Kasumi-1 (cell line): ENCODE data around the gene MYOM3.

Source experiments
- DNase-seq, 2 experiments: peaks; one replicate each; lab custom pipeline; 2025; lab: John Stamatoyannopoulos, UW

MYOM3 gene

DNA sequence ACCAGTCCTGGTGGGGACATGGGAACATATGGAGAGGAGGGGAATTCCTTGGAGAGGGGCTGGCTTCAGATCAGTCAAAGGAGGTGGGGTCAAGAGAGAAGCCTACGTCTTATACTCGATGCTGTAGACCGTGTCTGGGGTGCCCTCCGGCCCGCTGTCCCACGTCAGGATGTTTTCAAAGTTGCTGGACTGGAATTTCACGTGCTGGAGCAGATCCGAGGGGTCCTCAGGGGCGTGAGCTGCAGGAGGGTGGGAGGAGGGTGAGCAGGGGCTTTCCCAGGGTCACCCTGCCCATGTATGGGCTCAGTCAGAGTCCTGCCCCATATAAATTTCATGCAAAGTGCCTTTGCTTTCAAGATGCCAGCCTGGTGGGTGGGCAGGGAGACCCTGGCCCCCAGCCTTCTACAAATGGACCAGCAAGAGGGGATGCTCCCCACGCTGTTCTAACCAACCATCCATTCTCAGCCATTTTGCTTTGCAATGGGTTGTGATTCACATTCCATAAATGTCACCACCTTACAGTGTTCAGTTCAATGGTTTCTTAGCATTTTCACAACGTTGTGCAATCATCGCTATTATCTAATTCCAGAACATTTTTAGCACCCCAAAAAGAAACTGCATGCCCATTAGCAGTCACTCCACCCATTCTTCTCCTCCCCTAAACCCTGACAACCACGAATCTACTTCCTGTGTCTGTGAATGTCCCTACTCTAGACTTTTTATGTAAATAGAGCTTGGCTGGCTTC lies 26.7 kb upstream of the MYOM3 start:
- no peak for DNase-seq

- DNase-seq: no peak
Measured at GRCh38 chr1:24136956-24137539, 25.1 kb upstream of the MYOM3 start.

DNA sequence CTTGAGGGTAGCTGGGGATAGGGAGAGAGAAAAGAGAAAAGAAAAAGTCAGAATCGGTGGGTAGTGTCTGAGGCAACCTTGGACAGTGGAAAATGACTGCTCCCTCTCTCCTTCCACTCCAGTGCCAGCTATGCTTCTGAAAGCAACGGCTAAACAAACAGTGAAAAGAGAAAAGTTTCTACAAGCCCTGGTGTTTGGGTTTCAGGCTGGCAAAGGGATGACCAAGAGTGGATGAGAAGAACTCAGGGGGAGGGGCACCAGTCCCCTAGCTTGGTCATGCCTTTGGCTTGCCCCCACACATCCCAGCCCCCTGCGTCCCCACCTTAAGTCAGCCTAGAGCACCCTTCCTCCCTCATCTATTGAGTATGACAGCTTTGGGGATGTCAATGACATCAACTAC lies 22.4 kb upstream of the MYOM3 start:
- no peak for DNase-seq

DNA sequence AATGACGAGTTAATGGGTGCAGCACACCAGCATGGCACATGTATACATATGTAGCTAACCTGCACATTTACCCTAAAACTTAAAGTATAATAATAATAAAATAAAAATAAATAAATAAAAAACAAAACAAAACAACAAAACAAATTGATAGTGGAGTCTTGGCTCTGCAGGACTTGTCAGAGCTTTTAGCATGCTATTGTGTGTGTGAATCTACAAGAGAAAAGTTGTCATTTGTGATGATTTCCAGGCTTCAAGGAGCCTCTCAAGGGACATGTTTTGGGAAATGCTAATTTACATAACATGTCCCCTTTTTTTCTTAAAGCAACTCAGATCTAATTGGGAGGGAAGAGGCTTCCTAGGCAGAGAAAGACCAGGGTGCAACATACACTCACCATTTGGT lies 21.9 kb upstream of the MYOM3 start:
- DNase-seq: no peak

GRCh38 chr1:24130385-24130784 lies 18.4 kb upstream of the MYOM3 start:
- no peak for DNase-seq

- no peak for DNase-seq
Measured at GRCh38 chr1:24127801-24128363, 15.9 kb upstream of the MYOM3 start.

GRCh38 chr1:24127134-24127800 lies 15.3 kb upstream of the MYOM3 start:
- DNase-seq: no peak

GRCh38 chr1:24126672-24127023 lies 14.7 kb upstream of the MYOM3 start:
- no peak for DNase-seq

DNA sequence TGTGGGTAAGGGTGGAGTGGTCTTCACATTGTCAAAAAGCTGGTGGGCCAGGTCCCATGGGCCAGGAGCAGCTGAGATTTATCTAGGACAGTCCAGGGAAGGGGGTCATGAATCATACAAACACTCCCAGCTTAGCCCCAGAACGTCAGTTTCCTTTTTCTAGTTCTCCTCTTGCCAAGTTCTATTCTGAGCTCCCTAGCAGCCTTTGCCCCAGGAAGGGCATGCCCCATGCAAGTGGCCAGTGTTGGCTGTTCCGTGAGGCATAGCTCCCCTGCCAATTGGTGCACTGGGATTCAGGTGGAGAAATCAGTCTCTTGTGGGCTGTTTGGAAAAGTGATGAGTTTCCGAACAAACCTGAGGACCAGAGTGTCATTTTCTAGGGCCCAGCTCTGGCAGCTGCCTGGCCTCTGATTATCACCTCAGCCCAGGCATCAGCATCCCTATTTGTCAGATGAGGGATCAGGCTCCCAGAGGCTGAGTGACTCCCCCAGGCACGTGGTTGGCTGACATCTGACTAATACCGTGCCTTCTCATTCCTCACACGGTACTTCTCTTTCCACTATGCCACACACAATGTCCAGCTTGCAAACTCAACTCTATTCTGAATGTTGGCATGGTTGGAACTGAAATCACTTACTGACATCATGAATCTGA lies 14.2 kb upstream of the MYOM3 start:
- no peak for DNase-seq

DNA sequence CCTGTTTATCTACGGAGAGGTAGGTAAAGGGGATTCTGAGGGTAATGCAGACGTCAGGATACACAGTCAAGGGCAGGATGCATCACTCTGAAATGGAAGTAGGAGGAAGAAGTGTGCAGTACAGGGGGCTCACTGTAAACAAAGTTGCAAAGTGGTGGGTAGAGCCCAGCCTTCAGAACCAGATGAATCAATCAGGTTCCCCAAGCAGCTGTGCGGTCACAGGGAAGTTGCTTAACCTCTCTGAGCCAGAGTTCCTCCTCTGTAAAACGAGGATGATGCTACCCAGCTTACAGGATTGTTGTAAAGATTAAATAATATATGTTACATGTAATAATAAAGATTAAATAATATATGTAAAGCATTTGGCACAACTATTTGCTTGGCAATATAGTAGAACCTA lies 13.5 kb upstream of the MYOM3 start:
- no peak for DNase-seq

GRCh38 chr1:24124980-24125379 lies 13.0 kb upstream of the MYOM3 start:
- no peak for DNase-seq

GRCh38 chr1:24123611-24124010 lies 11.7 kb upstream of the MYOM3 start:
- DNase-seq: no peak

GRCh38 chr1:24122776-24123175 lies 10.8 kb upstream of the MYOM3 start:
- no peak for DNase-seq

DNA sequence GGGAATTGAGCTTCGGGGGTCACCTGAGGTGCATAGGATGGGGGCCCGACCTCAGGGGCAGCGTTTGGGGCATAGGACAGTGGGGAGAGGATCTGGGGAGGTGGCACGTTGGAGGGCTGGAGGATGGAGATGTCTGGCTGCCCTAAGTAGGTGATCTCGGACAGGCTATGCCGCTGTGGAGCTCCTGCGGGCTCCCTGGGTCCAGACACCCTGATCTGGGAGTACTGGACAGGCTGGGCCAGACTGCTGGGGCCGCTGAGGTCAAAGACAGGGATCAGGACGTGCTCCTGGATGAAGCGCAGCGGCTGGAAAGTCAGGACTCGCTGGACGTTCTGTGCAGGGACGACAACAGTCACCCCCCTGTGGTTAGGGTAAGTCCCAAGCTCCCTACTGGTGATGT lies 9.5 kb upstream of the MYOM3 start:
- DNase-seq: no peak

- no peak for DNase-seq
Measured at GRCh38 chr1:24120965-24121364, 9.0 kb upstream of the MYOM3 start.

DNA sequence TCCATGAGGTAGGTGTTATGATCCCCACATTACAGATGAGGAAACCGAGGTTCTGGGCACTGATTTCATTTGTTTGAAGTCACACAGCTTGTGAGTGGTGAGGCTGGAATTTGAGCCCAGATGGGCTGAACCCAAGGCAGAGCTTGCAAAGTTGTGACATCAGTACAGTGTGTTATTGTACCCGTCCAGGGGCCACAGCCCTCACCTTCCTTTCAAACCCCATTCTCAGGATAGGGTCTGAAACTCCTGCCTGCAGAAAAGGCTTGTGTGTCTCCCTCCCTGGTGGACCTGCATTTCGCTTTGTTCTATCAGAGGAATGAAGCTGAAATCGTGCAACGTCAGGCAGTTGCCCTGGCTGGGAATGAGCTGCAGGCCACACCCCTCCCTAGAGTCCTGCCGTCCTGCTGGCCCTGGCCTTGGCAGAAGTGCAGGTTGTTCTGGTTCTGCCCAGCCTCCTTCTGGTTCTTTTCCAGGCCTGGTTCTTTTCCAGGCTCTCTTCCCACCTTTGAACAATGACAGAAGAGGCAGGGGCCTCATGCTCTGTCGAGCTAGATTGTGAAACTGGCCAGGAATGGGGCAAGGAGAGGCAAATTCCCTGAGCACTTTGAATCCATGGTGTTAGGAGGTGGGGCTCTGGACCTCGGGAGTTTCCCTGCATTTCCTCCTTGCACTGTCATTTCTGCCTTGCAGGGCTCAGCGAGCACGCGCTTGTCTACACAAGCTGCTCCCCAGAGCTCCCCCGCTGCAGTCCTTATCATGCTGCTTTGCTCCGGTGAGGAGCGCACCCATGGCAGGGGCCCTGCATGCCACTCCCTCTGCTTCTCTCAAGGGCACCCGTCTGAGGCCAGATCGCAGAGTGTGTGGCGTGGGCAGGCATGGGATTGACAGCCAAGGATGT lies 8.2 kb upstream of the MYOM3 start:
- DNase-seq: no peak

- DNase-seq: no peak
Measured at GRCh38 chr1:24119489-24119858, 7.5 kb upstream of the MYOM3 start.

DNA sequence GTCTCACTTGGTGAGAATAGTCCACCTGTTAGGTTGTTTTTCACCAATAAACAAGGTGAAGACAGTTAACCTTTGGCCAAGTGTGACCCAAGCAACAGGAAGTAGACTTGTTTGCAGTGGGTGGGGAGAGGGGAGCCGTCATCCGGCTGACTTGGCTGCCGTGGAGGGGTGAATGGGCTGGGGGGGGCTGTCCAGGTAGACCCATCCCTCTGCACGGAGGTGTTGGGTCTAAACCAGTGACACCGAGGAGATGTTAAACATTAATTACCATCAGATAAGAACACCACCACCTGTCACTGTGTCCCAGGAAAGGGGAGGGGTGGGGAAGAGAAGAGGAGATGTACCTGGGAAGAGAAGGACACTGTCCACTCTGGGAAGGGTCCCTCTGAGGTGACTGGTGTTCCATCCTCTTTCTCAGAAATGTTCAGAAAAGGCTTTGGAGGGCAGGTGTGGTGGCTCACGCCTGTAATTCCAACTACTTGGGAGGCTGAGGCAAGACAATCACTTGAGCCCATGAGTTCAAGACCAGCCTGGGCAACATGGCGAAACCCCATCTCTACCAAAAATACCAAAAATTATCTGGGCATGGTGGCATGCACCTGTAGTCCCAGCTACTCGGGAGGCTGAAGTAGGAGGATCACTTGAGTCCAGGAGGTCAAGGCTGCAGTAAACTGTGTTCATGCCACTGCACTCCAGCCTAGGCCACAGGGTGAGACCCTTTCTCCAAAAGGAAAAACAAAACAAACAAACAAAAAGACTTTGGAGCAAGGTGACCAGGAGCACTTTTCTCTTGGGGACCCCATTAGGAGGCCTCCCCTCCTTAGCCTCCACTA lies 6.7 kb upstream of the MYOM3 start:
- DNase-seq: no peak

DNA sequence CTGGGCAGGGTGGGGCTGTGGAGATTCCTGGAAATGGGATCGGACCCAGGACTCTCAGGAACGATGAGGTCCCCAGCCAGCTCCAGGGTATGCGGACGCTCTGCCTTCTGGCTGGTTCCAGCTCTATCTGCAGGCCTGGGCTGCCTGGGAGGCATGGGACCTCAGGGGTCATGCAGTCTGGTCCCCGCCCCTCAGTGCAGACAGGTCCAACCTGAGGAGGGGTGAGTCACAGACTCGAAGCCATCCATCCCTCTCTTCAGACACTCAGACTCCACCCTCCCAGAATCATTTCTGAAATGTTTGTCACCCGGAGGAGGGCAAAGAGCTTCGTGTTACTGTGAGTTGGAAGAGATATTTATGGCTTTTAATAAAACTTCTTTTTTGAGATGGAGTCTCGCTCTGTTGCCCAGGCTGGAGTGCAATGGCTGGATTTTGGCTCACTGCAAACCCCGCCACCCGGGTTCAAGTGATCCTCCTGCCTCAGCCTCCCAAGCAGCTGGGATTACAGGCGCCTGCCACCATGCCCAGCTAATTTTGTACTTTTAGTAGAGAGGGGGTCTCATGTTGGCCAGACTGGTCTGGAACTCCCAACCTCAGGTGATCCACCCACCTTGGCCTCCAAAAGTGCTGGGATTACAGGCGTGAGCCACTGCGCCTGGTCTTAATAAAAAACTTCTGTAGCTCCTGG lies 5.9 kb upstream of the MYOM3 start:
- DNase-seq: no peak

DNA sequence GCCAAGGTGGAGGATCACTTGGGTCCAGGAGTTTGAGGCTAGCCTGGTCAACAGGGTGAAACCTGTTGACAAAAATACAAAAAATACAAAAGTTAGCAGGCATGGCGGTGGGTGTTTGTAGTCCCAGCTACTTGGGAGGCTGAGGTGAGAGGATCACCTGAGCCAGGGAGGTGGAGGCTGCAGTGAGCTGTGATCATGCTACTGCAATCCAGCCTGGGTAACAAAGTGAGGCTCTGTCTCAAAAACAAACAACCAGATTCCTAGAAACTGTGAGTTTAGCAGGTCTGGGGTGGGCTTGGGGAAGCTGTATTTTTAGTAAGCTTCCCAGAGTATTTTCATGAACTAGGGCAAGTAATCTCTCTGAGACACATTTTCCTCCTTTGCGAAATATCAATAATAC lies 5.2 kb upstream of the MYOM3 start:
- no peak for DNase-seq
